K562 (cell line): Measurements from ENCODE around the gene RGS17. TPM values are rescaled to one million over a fixed set of nuclear protein-coding genes. Genes with fewer than 3 reads are reported as not detected.

Experiments used
- ATAC-seq: fragments of 200-7000 bp; cut with Tn5 transposase; 3 replicates; pipeline ENCODE4 v1.9.1; 2020; ENCODE audit warnings: moderate library complexity
- BruUV-seq: library from RNA; stranded (reverse); fragments of 400-500 nt; replicated peaks from 2 replicates; lab custom pipeline; 2021; lab: Mats Ljungman, UMichigan
- CTCF ChIA-PET: fragments of 300-600 bp; formaldehyde crosslinking; extraction: SDS; loops from one replicate; lab custom pipeline; 2021; ENCODE audit warnings: low intra/inter-chr PET ratio; lab: Yijun Ruan, JAX
- POLR2A ChIA-PET: fragments of 300-600, 350-650 bp; sonication (Branson Sonifier 250); formaldehyde crosslinking; extraction: SDS; loops from one replicate; lab custom pipeline; 2021; ENCODE audit warnings: antibody characterized with exemption, inconsistent platforms; lab: Yijun Ruan, JAX
- DNase-seq, 4 experiments: peaks; one replicate each; pipeline versions ENCODE4 v3.0.0 to v3.0.0-alpha.2; 2011 to 2018; ENCODE audit warnings: low spot score in 3 of 4, mixed read lengths in 3 of 4; ENCODE audit errors: extremely low read depth in 1 of 4
- FAIRE-seq: peaks from 2 replicates; lab custom pipeline; 2011; peaks lifted over from hg19 to GRCh38; lab: Jason Lieb, UNC
- H2AFZ ChIP-seq: 2 replicates; pipeline ENCODE4 v1.6.0; 2011; ENCODE audit warnings: low read depth, low read length, control low read depth, inconsistent platforms
- H3K27ac ChIP-seq: fragments of 200-600 bp; 3 replicates; pipeline ENCODE4 v1.8.0; 2011; ENCODE audit warnings: low read depth, mild to moderate bottlenecking, control low read depth, inconsistent platforms, low read length, moderate library complexity, mixed read lengths; ENCODE audit errors: extremely low read depth
- H3K27me3 ChIP-seq, 2 experiments: fragments of 300-600 bp in 1 of 2; 2 replicates in 1 of 2; 3 replicates in 1 of 2; pipeline versions ENCODE4 v1.6.0 to v1.8.0; 2011; ENCODE audit warnings: inconsistent platforms in 2 of 2, low read length in 2 of 2, mild to moderate bottlenecking in 1 of 2, mixed read lengths in 1 of 2, moderate library complexity in 1 of 2; ENCODE audit not compliant: control insufficient read depth in 2 of 2, insufficient read depth in 2 of 2
- H3K36me3 ChIP-seq: fragments of 300-600 bp; 3 replicates; pipeline ENCODE4 v1.8.0; 2011; ENCODE audit warnings: mild to moderate bottlenecking, low read length, inconsistent platforms; ENCODE audit not compliant: control insufficient read depth, insufficient read depth
- H3K4me1 ChIP-seq, 2 experiments: fragments of 200-600 bp in 1 of 2; replicated peaks in 1 of 2; 2 replicates in 1 of 2; 3 replicates in 1 of 2; pipeline versions ENCODE4 v1.5.1 to v1.8.0; 2011; ENCODE audit warnings: inconsistent platforms in 2 of 2, low read length in 2 of 2, mild to moderate bottlenecking in 1 of 2, mixed read lengths in 1 of 2, moderate library complexity in 1 of 2; ENCODE audit not compliant: control insufficient read depth in 2 of 2, insufficient read depth in 2 of 2
- H3K4me2 ChIP-seq: 2 replicates; pipeline ENCODE4 v1.6.1; 2011; ENCODE audit warnings: low read length, control low read depth, inconsistent platforms, mixed read lengths; ENCODE audit not compliant: insufficient read depth
- H3K4me3 ChIP-seq: fragments of 200-600 bp; sonication (generic), shearing (Covaris generic); 2 replicates; pipeline ENCODE4 v1.5.1; 2016; ENCODE audit warnings: control low read depth, inconsistent platforms
- H3K79me2 ChIP-seq: fragments of 200-600 bp; 3 replicates; pipeline ENCODE4 v1.8.0; 2011; ENCODE audit warnings: low read length, inconsistent platforms; ENCODE audit not compliant: control insufficient read depth, insufficient read depth
- H3K9ac ChIP-seq, 2 experiments: 2 replicates each; pipeline versions ENCODE4 v1.6.0 to v1.6.1; 2011; ENCODE audit warnings: low read depth in 2 of 2, low read length in 2 of 2, control low read depth in 1 of 2, inconsistent platforms in 1 of 2, mild to moderate bottlenecking in 1 of 2, mixed read lengths in 1 of 2; ENCODE audit not compliant: insufficient read depth in 1 of 2
- H3K9me1 ChIP-seq: one replicate; pipeline ENCODE4 v1.6.0; 2011; ENCODE audit warnings: inconsistent platforms, mild to moderate bottlenecking, low read length, moderate library complexity; ENCODE audit not compliant: control insufficient read depth, insufficient read depth
- H3K9me3 ChIP-seq: replicated peaks from 2 replicates; pipeline ENCODE4 v1.5.1; 2011; ENCODE audit warnings: low read depth, low read length, inconsistent platforms; ENCODE audit not compliant: control insufficient read depth, insufficient read depth
- H4K20me1 ChIP-seq: replicated peaks from 2 replicates; pipeline ENCODE4 v1.6.1; 2011; ENCODE audit warnings: low read length, inconsistent platforms, mixed read lengths; ENCODE audit not compliant: control insufficient read depth, insufficient read depth
- ZNF12 ChIP-seq: sonication (generic); formaldehyde crosslinking; IDR thresholded peaks from 2 replicates; pipeline ENCODE4 v1.4.0; 2020; ENCODE audit warnings: mild to moderate bottlenecking, missing genetic modification reagents
- ZNF274 ChIP-seq: IDR thresholded peaks from 2 replicates; pipeline ENCODE4 v1.6.1; 2011; ENCODE audit warnings: low read depth, mild to moderate bottlenecking, low read length, moderate library complexity, borderline replicate concordance
- WGBS: fragments of 100-300 bp; shearing (Covaris generic); methylation state at CpG from one replicate; pipeline ENCODE4 v1.1.6; 2016; ENCODE audit warnings: low coverage, mixed read lengths; ENCODE audit not compliant: insufficient coverage; ENCODE audit errors: missing lambda C conversion rate; 5-methylcytosine and 5-hydroxymethylcytosine counted together
- in situ Hi-C: fragments of 300-500 bp; cut with MboI; formaldehyde crosslinking; loops from 4 replicates; pipeline ENCODE4 v1.15.0; 2018; ENCODE audit warnings: inconsistent platforms, mixed read lengths
- intact Hi-C: fragments of 100-400 bp; cut with micrococcal nuclease; formaldehyde crosslinking; loops from 2 replicates; pipeline ENCODE4 v1.14.2; 2022
- polyA plus RNA-seq, 8 experiments: library from polyadenylated mRNA; depleted of rRNA in 4 of 8; stranded (reverse) in 5 of 8; unstranded in 3 of 8; fragments of >200 nt; fragmentation: Nextera tagmentation in 2 of 8; fragmentation: Illumina TruSeq in 1 of 8; extraction: Ambion mirVana in 2 of 8; extraction: Trizol in 1 of 8; gene quantifications; 2 replicates each; pipeline versions ENCODE4 v1.2.1 to v1.2.3, GENCODE V29; 2011 to 2014; ENCODE audit warnings: inconsistent platforms in 1 of 8, missing spikeins in 1 of 8
- total RNA-seq, 7 experiments: library from RNA; depleted of rRNA in 6 of 7; stranded (reverse); fragments of >200 nt in 6 of 7; fragmentation: Illumina TruSeq in 2 of 7; extraction: Trizol in 2 of 7; gene quantifications; 2 replicates each; pipeline versions ENCODE4 v1.2.1 to v1.2.3, GENCODE V29; 2011 to 2021; ENCODE audit warnings: low replicate concordance in 1 of 7
- TF ChIP-seq, protein P1 (sequence below): fragments of 450-650 bp; IDR thresholded peaks from 2 replicates; pipeline ENCODE4 v1.7.1; 2018; ENCODE audit warnings: mild to moderate bottlenecking, low read depth; ENCODE audit not compliant: partially characterized antibody

RGS17 gene
- total and polyA plus RNA-seq, 9 of the 15 experiments (the other 6 are each of a cell fraction or from before 2014, with no cell fraction given) = 0.01 to 0.14 (median 0.08) TPM; not detected in 6

DNA sequence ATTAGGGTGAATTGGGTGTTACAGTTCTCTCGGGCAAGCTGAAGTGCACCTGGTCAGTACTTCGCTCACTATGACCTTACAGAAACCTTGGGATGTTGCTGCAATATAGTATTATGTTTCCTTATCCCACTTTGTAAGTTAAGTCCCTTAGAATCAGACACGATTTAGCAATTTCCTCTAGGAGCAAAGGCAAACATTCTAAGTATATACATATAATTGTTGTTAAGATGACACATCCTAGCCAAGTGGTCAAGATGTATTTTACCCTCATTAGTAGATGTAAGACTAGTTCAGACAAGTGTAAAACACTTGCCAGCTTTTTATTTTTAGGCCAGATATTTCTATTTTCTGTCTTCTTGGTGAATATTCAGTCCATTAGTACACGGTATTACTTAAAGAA lies 31.1 kb upstream of the RGS17 start:
- no TSS peak for BruUV-seq
- no peaks in the 10 kb centered on the region for H3K4me1 ChIP-seq
- ATAC-seq (no peak), DNase-seq (no peak), FAIRE-seq (no peak)
- TF ChIP-seq ZNF274 = no peak
- no peak for TF ChIP-seq ZNF12 (CRISPR knock-in tag)
- TF ChIP-seq, protein P1, sequence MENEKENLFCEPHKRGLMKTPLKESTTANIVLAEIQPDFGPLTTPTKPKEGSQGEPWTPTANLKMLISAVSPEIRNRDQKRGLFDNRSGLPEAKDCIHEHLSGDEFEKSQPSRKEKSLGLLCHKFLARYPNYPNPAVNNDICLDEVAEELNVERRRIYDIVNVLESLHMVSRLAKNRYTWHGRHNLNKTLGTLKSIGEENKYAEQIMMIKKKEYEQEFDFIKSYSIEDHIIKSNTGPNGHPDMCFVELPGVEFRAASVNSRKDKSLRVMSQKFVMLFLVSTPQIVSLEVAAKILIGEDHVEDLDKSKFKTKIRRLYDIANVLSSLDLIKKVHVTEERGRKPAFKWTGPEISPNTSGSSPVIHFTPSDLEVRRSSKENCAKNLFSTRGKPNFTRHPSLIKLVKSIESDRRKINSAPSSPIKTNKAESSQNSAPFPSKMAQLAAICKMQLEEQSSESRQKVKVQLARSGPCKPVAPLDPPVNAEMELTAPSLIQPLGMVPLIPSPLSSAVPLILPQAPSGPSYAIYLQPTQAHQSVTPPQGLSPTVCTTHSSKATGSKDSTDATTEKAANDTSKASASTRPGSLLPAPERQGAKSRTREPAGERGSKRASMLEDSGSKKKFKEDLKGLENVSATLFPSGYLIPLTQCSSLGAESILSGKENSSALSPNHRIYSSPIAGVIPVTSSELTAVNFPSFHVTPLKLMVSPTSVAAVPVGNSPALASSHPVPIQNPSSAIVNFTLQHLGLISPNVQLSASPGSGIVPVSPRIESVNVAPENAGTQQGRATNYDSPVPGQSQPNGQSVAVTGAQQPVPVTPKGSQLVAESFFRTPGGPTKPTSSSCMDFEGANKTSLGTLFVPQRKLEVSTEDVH = no peak
- in situ Hi-C loops (no loop called here), intact Hi-C loops (no loop called here)
- H3K9me3 ChIP-seq = no peaks in the 10 kb centered on the region
- no peaks in the 10 kb centered on the region for H4K20me1 ChIP-seq
- H3K4me3 ChIP-seq = no peak overlapping the region
- H2AFZ ChIP-seq = no peak overlapping the region
- H3K27ac ChIP-seq = no peak overlapping the region
- ChIA-PET POLR2A (no interaction called here), CTCF (no interaction called here)
- no peaks in the 10 kb centered on the region for H3K36me3 ChIP-seq
- H3K9me1 ChIP-seq = no peaks in the 10 kb centered on the region
- H3K79me2 ChIP-seq = no peaks in the 10 kb centered on the region
- 1% methylated on average over 4 of the region's 4 CpGs for WGBS
- H3K27me3 ChIP-seq = no peaks in the 10 kb centered on the region
- no peak overlapping the region for H3K4me2 ChIP-seq
- H3K9ac ChIP-seq = no peak overlapping the region
